ENCODE results near the gene ZNF503.

ZNF503 gene

DNA sequence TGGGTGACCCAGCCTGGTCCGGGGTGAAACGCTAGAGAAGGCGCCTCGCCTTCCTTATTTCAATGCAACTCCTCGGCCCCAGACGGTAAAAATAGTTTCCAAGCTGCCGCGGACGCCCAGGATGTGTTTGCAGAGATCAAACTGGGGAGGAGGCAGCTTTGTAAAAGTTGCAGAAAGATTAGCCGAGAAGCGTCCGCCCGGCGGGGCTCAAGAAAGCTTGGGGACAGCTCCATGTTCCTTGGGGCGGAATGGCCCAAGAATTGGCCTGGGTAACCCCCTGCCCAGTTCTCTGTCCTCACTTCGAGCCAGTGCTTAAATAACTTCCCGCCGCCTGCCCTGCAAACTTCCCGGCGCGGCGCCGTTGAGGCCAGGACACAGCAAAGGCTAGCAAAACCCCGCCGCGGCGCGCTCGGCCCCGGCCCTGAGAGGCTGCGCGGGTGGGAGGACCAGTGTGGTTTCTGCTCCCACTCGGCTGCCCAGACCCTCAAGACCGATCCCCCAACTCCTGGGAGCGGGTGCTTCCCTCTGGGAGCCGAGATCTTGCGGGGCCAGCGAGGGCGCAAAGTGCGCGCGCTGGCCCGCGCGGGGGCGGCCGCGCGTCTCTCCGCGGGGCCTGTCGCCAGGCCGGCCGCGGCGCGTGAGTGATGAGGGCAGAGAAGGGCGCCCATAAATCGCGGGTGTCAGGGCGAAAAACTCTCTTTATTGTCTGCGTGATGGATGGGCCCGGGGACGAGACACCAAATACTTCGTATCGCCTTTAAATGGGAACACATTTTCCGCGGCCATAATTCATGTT, 6.3 kb upstream of the ZNF503 start:
- in situ Hi-C loops (cut with MboI; ENCODE audit: low sequenced_read_pairs), result no loop called here

DNA sequence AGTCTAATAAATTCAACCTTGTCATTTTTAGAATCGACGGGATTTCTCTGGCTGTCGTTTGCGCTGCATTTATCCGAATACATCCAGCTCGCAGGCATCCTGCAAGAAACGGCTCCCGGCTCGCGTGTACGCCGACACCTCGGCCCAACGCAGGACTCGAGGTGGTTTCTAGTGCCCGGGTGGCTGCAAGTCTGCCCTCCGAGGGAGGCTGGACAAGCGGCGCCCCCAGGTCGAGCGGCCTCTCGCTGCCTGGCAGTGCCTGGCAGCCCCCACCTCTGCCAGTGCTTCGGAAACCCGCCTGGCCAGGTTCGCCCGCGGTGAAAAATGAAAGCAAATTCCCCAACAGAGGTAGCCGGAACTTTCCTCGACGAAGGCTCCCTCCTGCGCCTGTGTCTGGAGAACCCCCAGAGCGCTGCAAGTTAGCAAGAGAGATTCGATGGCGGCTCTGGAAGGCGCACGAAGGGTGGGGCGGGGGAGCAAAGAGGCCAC, 5.7 kb upstream of the ZNF503 start:
- in situ Hi-C loops (cut with MboI; ENCODE audit: low sequenced_read_pairs), result no loop called here

DNA sequence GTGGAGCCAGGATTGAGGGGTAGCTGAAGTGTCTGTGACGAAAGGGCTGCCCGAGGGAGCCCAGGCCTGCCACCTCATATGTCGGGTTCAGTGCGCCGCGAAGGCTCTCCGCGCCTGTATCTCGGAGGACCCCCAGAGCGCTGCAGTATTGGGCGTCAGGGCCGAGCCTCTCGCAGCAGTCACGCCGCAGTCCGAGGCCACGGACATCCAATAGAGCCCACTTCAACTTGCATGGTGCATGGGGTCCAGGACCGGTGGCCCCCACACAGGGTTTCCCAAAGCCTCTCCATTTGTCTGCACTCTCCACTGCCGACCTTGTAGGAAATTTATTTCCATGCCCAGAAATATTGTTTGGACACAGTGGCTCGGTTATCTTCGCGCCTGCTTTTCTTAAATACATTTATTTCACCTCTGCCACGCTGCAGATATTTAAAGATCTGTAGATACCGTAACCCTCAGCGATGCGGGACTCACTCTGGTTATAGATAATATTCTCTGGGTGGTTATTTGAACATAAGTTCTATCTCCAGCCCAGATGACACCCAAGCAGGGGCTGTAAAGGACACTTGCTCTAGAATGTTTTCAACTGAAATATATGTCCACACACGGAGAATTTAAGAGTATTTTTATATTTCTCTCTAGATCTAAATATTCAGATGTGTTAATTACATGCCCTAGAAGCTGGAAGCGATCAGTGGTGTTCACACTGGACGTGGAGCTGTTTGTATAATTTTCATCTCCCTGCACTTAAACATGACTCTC, 5.1 kb upstream of the ZNF503 start:
- in situ Hi-C loops (cut with MboI; ENCODE audit: low sequenced_read_pairs), result no loop called here

DNA sequence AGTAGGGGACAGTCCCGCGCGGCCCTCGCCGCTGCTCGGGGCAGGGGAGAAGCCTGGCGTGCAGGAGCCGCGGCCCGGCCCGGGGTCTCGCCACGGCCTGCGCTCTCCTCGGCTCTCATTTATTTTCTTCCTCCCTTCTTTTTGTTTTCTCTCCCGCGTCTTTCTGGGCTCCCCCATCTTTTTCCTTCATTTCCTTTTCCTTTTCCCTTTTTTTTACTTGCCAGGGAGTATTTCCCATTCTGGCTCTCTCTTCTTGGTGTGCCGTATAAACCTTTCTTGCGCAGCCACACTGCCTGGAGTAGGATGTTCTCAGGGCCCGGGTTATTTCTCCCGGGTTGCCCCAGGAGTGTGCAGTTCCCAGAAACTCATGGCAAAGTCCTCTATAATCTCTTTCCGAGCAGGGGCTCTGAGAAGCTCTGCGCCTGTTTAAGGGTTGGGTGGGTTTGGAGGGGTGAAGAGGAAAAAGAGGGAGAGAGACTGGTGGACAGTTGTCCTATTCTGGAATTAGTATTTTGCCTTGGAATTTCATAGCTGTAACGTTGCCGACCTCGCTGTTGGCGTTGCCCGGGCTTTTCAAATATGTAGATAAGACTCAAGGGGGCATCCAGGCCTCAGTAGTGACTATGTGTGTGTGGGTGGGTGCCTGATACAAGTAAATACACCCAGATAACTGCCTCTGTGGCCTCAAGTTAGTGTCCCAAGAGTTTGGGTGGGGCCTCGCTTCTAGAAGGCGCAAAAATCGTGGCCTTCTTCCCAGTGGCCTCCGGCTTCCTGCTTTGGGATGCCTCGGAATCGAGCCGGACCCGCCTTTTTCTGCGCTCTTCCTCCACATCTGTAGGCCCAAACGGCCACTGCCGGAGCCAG, 4.3 kb upstream of the ZNF503 start:
- in situ Hi-C loops (cut with MboI; ENCODE audit: low sequenced_read_pairs), result no loop called here

DNA sequence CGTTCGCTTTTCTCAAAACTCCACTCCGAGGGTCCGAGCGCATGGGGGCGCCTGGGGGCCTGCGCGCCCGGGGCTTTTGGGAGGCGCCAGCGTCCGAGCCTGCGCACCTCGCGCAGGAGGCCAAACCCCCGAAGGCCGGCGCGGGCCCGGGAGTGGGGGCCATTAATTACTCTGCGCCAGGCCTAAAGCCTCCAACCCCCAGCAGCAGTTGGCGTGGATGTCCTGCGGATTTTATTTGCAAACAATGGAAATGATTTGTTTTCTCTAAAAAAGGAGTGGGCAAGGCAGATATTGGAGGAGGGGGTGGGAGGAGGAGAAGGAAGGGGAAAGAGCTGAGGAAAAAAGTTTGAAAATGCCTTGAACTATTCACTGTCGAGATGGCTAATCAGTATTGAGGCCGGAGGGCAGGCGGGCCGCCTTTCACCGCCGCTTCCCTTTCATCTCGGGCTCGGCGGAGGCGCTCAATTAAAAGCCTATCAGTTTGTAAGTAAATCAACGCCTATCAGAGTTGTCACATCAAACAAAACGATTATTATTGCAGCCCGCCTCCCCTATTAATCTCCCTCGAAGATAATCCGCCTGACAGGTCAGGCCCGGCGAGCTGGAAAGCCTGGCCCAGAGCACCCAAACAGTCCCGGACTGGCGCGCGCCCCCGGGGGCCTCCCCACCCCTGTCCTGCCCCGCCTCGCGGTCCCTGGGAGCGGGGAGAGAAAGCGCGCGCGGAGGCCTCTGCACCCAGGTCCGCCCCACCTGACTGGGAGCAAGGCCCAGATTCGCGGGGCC, 3.4 kb upstream of the ZNF503 start:
- in situ Hi-C loops (cut with MboI; ENCODE audit: low sequenced_read_pairs), result no loop called here

DNA sequence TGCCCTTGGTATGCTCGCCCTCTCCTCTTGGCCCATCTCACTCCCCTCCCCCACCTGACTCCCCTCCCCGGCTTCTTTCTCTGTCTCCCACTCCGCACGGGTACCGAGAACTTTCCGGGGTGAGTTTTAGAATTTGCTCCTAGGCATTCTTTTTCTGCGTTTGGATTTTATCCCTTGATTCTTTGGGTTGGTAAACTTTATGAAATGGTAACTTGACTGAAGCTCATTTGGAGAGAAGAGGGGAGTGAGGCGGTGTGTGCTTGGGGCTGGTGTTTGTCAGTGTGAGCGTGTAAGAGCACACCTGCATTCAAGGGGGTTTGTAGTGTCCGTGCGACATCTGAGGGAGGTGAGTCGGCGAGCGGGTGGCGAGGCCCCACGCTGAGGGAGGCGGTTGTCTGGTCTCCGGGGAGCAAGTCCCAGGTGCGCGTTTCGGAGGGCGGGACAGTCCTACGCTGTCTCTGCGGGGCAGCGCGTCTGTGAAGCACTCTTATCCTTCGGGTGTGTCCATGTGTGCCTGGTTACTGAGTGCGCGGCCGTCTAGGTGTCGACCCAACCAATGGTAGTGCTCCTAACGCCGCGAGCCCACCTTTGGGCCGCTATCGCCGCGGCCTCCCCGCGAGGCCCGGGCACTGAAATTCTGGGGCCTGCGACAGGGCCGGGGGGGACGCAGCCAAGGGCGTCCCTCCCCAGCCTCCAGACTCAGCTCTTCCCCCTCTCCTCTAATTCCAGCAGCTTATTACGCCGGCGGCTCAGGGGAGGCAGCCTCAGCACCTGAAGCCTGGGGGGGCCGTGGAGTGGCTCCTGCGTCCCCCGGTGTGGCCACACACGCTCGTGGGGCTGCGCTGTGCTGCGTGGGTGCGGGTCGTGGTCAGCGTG, 2.6 kb upstream of the ZNF503 start:
- in situ Hi-C loops (cut with MboI; ENCODE audit: low sequenced_read_pairs), result no loop called here

DNA sequence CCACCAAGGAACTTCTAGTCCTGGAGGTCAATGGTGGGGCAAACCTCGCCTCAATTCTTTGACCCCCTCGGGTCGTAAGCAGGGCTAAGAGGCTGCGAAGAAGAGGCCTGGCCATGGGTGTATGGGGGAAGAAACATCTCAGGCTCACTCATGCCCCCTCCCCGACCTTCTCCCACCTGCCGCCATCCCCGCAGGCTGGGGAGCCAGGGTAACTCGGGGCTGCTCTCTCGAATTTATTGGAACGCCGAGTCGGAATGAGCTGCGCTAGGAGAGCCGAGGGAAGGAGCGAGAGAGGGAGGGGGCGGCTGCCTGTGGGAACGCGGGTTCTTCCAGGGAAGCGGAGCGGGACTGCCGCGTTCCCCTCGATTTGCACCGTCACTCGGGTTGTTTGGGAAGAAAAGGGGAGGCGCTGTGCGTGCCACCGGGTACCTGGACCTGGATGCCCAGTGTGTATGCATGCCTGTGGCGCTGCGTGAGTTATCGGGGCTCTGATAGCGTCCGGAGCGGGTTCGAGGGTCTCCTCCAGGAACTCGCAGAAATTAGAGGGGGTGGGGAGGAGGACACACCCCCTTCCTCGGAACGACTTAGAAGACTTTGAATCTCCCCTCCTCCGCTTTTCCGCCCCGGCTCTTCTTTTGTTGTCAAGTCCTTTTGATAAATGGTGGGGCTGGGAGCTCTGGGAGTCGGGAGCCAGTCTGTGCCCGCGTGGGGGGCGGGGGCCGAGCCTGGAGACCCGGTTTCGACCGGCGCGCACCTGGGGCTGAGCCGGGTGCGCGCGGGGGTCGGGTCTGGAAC, 1.8 kb upstream of the ZNF503 start:
- in situ Hi-C loops (cut with MboI; ENCODE audit: low sequenced_read_pairs), result no loop called here

DNA sequence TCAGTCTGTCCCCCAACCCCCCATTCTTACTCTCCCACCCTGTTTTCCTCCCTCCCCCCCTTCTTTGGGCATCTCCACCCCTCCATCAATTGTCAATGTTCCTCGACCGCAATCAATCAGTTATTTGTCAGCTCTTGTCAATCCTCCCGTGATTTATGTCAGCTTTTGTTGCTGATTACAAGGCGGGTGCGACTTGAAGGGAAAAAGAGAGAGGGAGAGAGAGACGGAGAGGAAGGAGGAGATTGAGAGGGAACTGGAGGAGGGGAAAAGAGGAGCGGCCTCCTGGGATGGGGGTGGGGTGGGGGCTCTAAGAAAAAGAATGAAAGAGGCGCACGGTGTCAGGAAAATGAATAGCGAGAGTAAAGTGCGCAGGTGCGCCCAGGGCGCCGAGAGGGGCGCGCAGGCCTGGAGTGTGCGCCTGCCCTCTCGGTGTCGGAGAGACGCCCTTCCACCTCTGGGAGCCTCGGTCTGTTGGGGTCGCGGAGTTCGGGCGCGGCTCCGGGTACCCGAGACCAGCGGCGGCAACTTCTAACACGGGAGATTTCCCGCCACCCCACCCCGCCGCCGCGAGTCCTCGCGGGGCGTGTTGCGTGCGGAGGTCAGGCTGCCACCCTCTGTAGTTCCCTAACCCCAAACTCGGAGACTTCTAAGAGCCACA, 1.1 kb upstream of the ZNF503 start:
- in situ Hi-C loops (cut with MboI; ENCODE audit: low sequenced_read_pairs), result no loop called here

DNA sequence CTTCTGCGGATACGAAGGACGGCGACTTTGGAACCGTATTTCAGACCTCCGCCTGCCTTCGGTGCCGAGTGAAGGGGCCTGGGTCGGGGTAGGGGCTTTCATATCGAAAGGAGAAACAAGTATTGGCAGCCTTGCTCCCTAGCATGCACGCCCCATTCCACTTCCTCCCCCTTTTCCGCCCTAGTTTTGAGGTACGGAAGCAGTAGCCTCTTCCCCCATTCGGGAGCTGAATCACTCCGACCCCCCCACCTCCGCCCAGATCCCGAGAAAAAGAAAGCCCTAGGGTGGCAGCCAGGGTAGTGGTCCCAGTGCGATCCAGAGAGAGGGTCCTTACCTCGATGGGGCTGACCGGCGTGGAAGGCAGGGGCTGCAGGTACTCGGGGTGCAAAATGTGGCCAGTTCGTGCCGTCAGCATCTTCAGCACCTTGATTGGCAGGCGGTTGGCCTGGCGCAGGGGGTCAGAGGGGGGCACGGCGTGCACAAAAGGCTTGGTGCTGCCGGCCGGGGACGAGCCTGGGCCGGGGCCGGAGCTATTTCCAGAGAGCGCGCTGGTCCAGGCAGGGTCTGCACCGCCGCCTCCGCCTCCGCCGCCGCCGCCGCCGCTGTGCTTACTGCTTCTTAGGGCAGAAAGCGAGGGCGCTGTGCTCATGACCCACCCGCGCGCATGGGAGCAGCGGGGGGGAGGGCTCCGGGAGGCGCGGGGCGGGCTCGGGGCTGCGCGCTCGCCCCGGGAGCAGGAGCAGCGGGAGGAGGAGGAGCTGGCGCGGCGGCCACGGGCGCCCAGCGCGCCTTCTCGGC, 594 bp downstream of the ZNF503 start:
- in situ Hi-C loops (cut with MboI; ENCODE audit: low sequenced_read_pairs), result no loop called here

DNA sequence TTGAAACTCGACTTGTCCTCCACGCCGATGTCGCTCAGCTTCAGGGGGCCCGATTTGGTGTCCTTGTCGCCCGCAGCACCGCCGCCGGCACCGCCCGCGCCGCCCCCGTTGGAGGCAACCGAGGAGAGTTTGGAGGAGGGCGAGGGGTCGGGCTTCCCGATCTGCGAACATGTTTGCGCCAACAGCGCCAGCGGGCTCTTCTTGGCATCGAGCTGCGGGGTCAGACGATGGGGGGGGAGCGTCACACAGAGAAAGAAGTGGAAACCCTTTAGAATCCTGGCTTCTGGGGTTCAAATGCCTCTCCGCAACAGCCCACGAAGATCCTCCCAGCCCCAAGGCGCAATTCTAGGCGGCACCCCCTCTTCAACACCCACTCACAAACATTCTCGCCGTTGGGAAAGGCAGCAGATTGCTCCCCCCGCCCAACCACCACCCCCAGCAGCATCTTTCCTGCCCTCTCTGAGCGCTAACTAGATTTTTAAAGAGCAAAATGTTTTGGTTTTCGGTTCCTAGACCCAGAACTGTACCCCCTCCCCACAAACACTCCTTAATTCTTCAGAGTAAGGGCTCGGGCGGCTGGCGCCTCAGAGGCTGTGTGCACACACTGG, 1.3 kb downstream of the ZNF503 start:
- in situ Hi-C loops (cut with MboI; ENCODE audit: low sequenced_read_pairs), result no loop called here

DNA sequence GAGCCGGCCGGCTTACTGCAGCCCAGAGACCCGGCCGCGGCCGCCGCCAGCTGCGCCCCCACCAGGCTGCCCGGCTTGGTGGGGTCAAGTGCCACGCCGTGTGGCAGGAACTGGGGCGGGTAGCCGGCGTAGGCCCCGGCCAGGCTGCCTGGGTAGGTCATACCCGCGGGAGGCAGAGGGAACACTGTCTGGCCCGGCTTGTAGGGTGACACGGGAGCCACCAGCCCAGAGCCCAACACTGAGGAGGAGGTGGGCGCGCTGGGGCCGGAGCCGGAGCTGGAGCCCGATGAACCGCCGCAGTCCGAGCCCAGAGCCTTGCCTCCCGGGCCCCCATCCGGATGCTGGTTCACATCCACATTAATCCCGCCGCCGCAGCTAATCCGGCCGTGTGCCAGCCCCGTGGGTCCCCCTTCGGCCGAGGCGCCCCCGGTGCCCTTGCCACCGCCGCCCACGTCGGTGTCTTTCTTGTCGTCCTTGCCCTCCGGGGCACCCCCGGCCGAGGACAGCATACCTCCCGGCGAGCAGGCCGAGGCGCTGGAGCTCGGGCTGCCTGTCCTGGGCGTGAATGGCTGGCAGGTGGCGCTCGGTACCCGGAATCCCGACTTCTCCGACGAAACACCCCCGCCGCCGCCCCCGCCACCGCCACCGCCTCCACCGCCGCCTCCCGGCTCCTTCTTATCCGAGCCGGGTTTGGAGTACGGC, 2.0 kb downstream of the ZNF503 start:
- in situ Hi-C loops (cut with MboI; ENCODE audit: low sequenced_read_pairs), result loop anchor here (25.0 kb wide), 1 partner anchor 638 kb away; no protein-coding TSS in a partner anchor

DNA sequence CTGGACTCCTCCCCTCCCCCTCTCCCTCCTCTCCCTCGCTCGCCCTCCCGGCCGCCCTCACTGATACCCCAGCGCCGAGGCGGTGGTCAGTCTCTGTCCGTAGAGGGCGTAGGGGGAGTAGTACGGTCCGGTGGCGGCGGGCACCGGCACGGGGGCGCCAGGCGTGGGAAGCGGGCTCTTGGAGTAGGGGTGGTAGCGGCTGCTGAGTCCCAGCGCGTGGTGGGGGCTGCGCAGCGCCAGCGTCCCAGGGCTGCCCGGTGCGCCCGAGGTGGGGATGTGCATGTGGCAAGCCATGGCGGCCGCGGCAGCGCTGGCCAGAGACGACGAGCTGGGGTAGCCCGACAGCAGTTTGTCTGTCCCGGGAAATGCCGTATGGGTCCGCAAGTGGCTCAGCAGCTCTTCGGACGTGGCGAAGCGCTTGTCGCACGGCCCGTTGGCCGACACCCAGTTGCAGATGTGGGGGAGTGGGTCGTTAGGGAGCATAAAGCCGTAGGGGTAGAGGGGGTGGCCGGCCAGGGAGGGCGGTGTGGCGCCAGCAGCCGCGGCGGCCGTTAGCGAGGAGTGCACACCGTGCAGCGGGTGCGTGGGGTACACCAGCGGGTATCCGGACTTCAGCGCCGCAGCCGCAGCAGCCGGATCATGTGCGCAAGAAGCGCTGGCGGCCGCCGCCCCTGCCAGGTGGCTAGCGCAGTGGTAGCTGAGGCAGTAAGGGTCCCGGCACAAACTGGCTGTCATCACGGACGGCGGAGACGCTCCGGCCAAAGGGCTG, 2.7 kb downstream of the ZNF503 start:
- in situ Hi-C loops (cut with MboI; ENCODE audit: low sequenced_read_pairs), result loop anchor here (25.0 kb wide), 1 partner anchor 638 kb away; no protein-coding TSS in a partner anchor

DNA sequence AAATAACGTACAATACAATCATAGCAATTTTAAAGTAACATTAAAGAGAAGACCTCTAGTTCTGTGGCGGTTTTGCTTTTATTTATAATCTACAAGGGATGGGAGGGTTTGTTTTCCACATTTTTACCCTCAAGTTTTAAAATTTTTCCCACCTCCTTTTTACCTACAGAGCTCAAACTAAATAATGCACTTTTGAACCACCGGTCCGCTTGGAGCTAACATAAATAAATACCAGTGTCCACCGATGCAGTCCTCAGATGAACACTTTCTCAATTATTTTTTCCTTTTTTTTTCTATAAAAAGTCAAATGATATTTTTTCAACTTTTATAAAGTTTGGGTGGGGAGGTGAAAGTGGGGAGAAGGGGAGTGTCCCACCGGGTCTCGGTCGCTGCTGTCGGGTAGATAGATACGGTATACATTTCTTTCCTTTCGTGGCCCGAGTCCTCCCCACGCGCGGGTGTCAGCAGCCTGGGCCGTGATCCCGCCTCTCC, 3.3 kb downstream of the ZNF503 start:
- in situ Hi-C loops (cut with MboI; ENCODE audit: low sequenced_read_pairs), result loop anchor here (25.0 kb wide), 1 partner anchor 639 kb away; no protein-coding TSS in a partner anchor

DNA sequence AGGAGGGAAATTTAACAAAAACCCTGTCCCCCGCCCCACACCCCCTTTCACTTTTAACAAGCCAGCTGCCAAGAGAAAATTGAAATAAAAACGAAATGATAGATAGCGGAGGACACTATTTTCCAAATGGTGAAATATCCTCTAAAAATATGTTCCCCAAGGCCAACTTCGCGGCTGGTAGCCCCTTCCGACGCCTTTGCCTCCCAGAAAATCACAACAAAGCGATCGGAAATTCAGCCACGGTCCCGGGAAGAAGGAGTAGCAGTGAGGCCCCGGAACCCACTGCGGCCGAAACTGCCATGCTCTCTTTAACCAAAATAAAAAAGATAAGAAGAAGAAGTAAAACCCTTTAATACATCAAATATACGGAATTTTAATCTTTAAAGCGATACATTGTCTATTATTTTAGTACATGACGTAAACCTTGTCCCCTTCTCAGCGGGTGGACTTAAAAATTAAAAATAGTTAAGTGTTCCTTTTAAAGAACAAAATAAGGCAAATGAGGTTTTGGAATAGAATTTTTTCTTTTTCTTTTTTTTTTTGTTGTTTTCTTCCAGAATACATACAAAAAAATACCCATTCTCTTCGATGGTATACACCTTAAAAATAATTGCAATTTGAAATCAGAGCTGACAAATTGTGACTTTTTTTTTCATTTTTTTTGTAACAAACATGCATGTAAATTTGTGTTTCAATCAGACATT, 3.9 kb downstream of the ZNF503 start:
- in situ Hi-C loops (cut with MboI; ENCODE audit: low sequenced_read_pairs), result loop anchor here (25.0 kb wide), 1 partner anchor 640 kb away; no protein-coding TSS in a partner anchor
